Gastroesophageal sphincter (tissue), 3 donors: ENCODE results near the gene THAP4.

Source experiments
- EP300 ChIP-seq: sonication (generic); formaldehyde crosslinking; IDR thresholded peaks from one replicate; pipeline ENCODE4 v1.6.1; 2017; ENCODE audit warnings: antibody characterized with exemption, mild to moderate bottlenecking
- TF ChIP-seq, protein P1 (sequence below), 4 experiments: fragments of 200-600 bp in 2 of 4; fragments of 450-650 bp in 2 of 4; sonication (generic) in 1 of 4; IDR thresholded peaks; one replicate each; pipeline ENCODE4 v1.5.1; 2017 to 2019; ENCODE audit warnings: antibody characterized with exemption in 4 of 4, mild to moderate bottlenecking in 2 of 4, moderate library complexity in 2 of 4

GRCh38 chr2:241677392-241677791 is 40.4 kb upstream of the THAP4 start:
- TF ChIP-seq, protein P1, sequence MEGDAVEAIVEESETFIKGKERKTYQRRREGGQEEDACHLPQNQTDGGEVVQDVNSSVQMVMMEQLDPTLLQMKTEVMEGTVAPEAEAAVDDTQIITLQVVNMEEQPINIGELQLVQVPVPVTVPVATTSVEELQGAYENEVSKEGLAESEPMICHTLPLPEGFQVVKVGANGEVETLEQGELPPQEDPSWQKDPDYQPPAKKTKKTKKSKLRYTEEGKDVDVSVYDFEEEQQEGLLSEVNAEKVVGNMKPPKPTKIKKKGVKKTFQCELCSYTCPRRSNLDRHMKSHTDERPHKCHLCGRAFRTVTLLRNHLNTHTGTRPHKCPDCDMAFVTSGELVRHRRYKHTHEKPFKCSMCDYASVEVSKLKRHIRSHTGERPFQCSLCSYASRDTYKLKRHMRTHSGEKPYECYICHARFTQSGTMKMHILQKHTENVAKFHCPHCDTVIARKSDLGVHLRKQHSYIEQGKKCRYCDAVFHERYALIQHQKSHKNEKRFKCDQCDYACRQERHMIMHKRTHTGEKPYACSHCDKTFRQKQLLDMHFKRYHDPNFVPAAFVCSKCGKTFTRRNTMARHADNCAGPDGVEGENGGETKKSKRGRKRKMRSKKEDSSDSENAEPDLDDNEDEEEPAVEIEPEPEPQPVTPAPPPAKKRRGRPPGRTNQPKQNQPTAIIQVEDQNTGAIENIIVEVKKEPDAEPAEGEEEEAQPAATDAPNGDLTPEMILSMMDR (IDR thresholded peaks at IDR 0.05) = no peak
- no peak for TF ChIP-seq EP300
